ENCODE data around the gene SLC22A15.
"Not testable (repeated sequence)": the region's sequence is repeated elsewhere in the genome, so short reads cannot be mapped to it uniquely, and the experiment has no call there.

SLC22A15 gene

DNA sequence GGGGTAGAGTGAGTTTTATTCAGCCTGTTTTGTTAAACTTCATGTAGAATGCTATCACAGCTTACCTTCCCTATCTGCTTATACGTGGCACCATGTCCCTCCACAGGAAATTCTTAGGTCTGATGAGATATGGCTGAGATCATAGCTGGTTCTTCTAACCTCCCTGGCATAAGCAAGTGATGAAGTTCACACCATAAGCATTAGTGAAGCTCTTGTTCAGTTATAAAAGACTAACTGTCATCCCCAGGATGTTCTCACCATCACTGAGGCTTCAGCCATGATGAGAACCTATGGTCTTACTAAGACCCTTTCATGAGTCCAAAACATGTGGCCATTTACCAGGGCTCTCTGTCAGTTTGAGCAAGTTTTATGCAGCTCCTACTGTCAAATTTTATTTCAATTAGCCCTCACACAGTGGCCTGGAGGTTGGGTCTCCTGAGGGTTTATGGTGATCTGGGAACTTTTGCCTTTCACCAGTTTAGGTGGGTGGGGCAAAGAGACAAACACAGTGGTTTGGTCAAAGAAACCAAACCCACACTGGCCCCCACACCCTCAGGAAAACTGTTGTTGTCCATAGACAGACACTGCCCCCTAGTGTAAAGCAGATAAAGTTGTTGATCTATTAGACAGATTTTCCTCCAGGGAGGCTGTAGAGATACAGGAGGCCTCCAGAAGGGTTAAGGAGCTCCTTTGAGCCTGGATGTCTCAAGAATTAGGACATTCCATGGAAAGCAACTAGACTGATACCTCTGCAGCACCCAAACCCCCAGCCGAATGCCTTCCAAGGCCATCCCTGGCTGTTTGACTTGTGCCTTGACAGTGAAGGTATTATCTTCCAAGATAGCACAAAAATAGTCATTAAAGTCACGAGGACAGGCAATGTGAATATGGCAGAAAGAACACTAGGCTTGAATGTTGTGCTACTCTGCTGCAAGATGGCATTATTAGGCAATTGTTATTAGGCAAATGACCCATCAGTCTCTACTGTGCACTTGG lies 5.0 kb downstream of the SLC22A15 start:
- peak; percentile 46 for DNase-seq (ENCODE audit: low read depth, low spot score)

GRCh38 chr1:115982400-115982799 lies 6.1 kb downstream of the SLC22A15 start:
- DNase-seq (ENCODE audit: low read depth, low spot score), result no peak

- DNase-seq (ENCODE audit: low read depth, low spot score), result no peak
Measured at GRCh38 chr1:115983584-115983983, 7.3 kb downstream of the SLC22A15 start.

- no peak for DNase-seq (ENCODE audit: low read depth, low spot score)
Measured at GRCh38 chr1:115987623-115988022, 11.3 kb downstream of the SLC22A15 start.

GRCh38 chr1:115988953-115989352 lies 12.6 kb downstream of the SLC22A15 start:
- DNase-seq (ENCODE audit: low read depth, low spot score), result no peak

DNA sequence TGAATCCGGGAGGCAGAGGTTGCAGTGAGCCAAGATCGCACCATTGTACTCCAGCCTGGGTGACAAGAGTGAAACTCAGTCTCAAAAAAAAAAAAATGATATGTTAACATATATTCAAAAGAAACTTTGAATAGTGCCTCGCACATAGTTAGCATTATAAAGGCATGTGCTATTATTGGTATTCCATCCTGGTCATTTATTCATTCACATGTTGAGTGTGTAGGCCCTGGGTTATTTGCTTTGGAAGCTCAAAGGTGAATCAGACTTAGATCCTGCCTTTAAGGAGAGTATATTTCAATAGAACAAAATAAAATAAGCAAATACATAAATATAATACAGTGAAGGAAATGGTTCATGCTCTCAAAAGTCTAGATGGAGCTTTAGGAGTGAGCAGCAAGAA lies 13.4 kb downstream of the SLC22A15 start:
- DNase-seq (ENCODE audit: low read depth, low spot score), result no peak

DNA sequence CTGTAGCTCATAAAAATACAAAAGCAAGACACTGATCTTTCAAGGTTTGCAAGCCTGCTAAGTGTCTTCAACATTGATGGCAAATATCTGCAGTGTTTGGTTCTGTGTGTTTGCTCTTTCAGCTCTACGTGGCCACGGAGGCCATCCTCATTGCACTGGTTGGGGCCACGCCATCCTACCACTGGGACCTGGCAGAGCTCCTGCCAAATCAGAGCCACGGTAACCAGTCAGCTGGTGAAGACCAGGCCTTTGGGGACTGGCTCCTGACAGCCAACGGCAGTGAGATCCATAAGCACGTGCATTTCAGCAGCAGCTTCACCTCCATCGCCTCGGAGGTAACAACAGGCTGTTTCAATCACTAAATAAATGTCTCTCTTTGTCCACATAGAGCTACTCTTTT lies 15.6 kb downstream of the SLC22A15 start:
- no peak for DNase-seq (ENCODE audit: low read depth, low spot score)

DNA sequence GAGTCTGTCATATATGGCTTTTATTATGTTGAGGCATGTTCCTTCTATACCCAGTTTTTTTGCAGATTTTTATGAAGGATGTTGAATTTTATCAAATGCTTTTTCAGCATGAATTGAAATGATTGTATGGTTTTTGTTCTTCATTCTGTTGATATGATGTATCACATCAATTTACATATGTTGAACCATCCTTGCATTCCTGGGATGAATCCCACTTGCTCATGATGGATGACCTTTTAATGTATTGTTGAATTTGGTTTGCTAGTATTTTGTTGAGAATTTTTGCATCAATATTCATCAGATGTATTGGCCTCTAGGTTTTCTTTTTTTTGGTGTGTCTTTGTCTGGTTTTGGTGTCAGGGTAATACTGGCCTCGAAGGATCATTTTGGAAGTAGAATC lies 21.6 kb downstream of the SLC22A15 start:
- DNase-seq (ENCODE audit: low read depth, low spot score), result not testable (repeated sequence)

DNA sequence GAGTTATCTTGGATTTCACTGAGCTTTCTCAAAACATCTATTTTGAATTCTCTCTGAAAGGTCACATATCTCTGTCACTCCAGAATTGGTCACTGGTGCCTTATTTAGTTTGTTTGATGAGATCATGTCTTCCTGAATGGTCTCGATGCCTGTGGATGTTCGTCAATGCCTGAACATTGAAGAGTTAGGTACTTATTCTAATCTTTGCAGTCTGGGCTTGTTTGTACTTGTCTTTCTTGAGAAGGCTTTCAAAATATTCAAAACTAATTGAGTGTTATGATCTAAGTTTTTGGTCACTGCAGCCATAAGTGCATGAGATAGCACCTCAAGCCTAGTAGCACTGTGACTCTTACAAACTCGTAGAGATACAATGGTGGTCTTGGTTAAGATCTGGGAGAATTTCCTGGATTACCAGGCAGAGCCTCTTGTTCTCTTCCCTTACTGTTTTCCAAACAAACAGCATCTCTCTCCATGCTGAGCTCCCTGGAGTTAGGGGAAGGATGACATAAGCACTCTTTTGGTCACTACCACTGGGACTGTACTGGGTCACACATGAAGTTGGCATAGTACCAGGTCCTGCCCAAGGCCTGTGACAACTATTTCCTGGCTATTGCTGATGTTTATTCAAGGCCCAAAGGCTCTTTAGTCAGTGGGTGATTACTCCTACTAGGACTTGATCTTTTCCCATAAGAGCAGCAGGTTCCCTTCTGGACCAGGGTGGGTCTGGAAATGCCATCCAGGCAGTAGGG lies 25.6 kb downstream of the SLC22A15 start:
- DNase-seq (ENCODE audit: low read depth, low spot score), result no peak

- DNase-seq (ENCODE audit: low read depth, low spot score), result no peak
Measured at GRCh38 chr1:116002781-116003420, 26.6 kb downstream of the SLC22A15 start.

GRCh38 chr1:116003823-116004222 lies 27.5 kb downstream of the SLC22A15 start:
- no peak for DNase-seq (ENCODE audit: low read depth, low spot score)

DNA sequence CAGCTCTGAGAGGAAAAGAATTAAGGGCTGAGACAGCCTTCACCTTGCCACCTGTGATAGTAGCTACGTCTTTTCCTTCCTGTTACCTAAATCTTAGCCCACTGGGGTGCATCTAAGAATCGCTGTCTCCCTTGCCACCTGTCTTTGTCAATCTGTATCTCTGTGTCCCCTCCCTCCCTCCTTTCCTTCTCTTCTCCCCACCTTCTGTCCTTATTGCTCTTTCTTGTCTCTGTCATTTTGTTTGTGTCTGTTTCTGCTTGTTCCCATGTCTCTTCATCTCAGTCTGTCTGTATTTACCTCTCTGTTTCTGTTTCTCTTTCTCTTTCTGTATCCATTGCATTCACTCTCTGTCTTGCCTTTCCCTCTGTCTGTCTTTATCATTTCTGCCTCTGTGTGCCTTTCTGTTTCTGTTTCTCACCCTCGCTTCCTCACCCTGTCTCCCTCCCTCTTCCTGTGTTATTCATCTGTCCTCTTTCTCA lies 30.2 kb downstream of the SLC22A15 start:
- no peak for DNase-seq (ENCODE audit: low read depth, low spot score)

DNA sequence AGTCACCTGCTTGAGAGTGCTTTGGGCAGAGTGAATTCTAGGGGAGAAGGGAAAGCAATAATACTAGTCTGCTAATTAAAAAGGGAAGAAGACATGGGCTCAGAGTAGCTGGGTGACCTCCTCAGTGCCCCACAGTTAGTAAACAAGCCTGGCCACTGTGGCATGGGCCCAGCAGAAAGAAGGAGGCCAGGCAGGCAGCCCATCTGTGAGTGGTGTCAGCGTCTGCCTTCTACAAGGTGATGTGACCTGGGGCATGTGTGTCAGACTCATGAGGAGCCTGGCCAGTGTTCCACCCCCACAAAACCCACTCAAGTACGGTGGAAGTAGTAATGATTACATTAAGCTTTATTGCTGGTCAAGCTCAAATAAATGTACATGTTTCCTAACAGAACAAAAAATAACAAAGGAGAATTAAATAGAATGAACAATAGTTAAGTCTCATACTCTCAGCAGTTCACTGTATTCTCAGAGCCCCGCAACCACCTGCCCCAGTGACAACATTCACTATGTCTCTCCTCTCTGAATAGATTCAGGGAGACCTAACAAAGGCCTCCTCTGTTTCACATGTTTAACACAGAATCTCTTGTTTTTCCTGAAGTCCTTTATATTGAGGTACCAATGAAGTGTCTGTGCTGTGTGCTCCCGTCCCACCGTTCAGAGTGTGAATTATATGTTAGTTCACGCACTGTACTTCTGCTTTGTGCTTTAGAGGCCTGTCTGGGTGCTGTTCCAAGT lies 32.5 kb downstream of the SLC22A15 start:
- no peak for DNase-seq (ENCODE audit: low read depth, low spot score)

- no peak for DNase-seq (ENCODE audit: low read depth, low spot score)
Measured at GRCh38 chr1:116012716-116013115, 36.4 kb downstream of the SLC22A15 start.

DNA sequence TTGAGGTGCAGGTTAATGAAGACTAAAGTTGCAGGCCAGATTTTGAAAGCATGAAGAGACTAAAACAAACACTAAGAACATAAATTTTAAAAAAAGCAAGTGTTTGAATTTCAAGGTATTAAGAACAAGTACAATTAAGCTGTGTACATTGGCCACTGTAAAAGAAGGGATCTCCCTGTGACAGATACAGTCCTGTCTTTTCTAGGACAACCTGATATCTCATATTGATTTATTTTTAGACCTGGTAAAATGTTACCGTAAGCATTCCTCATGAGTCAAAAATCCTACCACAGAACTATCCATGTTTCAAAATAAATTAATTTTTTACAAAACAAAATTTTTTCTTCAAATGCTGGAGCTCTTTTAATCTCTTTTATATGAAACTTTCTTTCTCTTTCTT lies 39.4 kb downstream of the SLC22A15 start:
- no peak for DNase-seq (ENCODE audit: low read depth, low spot score)

DNA sequence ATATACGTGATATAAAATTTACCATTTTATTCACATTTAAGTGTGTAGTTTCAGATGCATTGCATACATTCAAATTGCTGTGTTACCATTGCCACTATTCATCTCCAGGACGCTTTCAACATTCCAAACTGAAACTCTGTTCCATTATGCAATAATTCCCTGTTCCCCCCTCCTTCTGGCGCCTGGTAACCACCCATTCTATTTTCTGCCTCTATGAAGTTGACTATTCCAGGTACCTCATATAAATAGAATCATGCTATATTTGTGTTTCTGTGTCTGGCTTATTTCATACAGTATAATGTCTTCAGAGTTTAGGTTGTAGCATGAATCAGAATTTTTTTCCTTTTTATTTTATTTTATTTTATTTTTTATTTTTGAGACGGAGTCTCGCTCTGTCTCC lies 41.7 kb downstream of the SLC22A15 start:
- DNase-seq (ENCODE audit: low read depth, low spot score), result no peak

DNA sequence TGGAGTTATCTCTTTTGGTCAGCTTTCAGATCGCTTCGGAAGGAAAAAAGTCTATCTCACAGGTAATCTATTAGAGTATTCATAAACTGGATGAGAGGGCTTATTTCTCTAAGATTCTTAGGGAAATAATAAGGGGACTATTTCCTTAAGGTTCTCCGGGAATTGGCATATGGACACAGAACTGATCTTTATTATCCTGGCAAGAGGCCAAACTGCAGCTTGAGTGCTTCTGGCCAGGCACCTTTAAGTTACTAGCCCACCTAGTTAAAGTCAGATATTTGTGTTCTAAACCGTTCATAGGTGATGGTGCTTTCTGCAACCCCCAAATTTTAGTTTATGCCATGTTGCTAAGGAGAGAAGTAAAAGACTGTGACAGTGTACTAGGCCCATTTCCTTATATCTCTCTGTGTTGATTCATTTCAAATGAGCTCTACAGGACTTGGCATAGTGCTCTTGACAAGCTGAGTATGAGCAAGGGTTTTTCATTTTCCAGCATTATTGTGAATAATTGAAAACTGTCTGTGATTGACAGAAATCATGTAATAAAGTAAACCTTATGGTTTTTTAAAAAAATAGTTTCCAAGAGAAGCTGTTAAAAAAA lies 43.4 kb downstream of the SLC22A15 start:
- no peak for DNase-seq (ENCODE audit: low read depth, low spot score)

- DNase-seq (ENCODE audit: low read depth, low spot score), result peak; percentile 57
Measured at GRCh38 chr1:116020668-116021272, 44.5 kb downstream of the SLC22A15 start.

GRCh38 chr1:116024626-116025025 lies 48.3 kb downstream of the SLC22A15 start:
- no peak for DNase-seq (ENCODE audit: low read depth, low spot score)

GRCh38 chr1:116026631-116027030 lies 50.3 kb downstream of the SLC22A15 start:
- no peak for DNase-seq (ENCODE audit: low read depth, low spot score)

Data from astrocyte of the hippocampus (primary cell).